GM18867 (cell line): Measurements from ENCODE around the gene PKLR.

ENCODE experiments used
- ATAC-seq: cut with Tn5 transposase; IDR thresholded peaks from one replicate; pipeline ENCODE4 v1.9.1; 2021; ENCODE audit warnings: mild to moderate bottlenecking, moderate library complexity; ENCODE audit not compliant: unreplicated experiment

The PKLR gene

DNA sequence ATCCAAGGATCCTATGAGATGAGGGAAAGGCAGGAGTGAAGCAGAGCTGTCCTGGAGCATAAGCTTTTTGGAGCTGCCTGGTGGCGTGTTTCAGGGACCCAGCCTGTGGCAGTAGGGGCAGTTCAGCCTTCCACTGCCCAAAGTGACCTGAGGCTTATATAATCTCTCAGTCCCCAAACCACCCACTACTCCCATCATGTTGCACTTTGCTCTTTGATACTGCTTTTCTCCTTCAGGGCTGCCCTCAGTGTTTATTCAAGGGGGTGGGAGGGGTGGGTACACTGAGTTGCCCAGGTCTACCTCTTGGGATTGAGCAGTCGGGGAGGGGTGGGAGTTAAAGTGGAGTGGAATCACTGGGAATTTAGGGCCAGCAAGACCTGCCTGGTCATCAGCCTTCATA is 14.7 kb downstream of the PKLR start:
- no peak for ATAC-seq

DNA sequence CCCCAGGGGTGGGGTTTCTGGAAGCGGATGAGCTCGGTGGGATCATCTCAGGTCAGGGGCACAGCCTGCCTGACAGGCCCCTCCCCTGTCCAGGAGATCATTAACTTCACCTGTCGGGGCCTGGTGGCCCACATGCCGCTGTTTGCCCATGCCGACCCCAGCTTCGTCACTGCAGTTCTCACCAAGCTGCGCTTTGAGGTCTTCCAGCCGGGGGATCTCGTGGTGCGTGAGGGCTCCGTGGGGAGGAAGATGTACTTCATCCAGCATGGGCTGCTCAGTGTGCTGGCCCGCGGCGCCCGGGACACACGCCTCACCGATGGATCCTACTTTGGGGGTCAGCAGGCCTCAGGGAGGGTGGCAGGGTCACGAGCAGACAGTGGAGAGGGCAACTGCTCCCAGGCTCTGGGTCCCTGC is 15.6 kb downstream of the PKLR start:
- ATAC-seq = no peak

DNA sequence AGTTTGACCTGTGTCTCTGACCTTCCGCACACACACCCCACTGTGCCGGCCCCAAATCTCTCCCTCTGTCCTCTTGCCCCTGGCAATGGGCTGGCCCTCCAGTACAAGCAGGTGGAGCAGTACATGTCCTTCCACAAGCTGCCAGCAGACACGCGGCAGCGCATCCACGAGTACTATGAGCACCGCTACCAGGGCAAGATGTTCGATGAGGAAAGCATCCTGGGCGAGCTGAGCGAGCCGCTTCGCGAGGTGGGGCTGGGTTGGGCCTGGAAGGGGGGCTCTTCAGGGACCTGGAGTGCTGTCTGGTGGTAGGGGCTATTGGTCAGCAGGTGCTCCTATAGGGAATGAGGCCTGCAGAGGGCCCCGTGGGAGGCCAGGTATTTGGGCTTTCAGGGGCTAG is 16.2 kb downstream of the PKLR start:
- no peak for ATAC-seq

DNA sequence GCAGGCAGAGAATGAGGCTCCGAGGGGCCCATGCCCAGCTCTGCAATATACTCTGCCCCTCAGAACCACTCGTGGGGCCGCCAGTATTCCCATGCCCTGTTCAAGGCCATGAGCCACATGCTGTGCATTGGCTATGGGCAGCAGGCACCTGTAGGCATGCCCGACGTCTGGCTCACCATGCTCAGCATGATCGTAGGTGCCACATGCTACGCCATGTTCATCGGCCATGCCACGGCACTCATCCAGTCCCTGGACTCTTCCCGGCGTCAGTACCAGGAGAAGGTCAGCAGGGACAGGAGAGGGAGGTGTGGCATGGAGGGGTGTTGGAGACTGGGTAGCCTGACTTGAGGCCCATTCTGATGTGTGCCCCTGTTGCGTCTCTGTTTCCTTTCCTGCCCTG is 16.8 kb downstream of the PKLR start:
- no peak for ATAC-seq

DNA sequence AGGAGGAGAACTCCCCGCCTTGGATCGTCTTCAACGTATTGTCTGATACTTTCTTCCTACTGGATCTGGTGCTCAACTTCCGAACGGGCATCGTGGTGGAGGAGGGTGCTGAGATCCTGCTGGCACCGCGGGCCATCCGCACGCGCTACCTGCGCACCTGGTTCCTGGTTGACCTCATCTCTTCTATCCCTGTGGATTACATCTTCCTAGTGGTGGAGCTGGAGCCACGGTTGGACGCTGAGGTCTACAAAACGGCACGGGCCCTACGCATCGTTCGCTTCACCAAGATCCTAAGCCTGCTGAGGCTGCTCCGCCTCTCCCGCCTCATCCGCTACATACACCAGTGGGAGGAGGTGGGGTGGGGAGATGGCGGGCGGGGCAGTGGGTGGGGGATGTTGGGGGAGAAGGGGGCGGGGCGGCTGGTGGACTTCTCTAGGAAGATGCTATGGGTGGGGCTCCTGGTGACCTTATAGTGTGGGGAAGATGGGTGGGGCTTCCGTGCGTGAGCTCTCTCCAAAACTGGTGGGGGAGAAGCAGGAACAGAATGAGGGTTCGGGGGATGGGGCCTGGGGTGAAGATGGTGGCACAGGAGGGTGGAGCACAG is 18.6 kb downstream of the PKLR start:
- no peak for ATAC-seq

DNA sequence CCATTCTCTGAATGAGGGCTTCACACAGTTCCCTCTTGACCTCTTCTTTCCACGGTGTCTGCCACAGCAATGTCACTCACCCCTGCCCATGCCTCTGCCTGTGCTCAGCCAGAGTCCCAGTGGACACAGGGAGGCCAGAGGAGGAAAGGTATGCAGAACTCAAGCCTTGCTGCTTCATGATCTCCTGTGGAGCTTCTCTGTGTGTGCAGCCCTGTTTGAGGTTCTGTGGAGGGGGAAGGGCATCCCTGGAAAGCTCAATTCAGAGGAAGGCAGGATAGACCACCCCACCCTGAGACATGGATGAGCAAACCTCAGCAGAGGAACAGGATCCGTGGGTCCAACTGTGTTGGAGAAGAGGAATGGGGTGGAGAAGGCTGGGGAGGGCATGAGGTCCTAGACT is 22.0 kb downstream of the PKLR start:
- no peak for ATAC-seq

DNA sequence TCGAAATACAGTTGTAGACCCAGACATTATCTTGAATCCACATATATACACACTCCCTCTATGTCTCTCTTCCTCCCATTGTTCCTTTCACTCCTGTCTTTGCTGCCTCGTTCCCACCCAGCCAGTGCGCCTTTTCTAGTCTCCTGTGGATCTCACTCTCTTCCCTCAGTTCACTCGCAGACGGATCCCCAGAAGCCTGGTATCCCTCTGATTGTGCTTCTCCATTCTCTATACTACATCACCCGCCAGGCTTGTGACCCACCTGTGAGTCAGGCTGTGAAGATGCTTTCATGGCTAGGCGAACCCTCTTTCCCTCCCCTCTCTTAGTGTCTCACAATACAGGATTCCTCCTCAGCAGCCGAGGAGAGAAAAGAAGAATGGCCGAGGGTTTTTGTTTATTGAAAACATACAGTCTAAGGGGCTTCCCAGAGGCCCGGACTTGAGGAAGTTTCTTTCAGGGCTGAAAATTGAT is 22.5 kb downstream of the PKLR start:
- ATAC-seq = no peak

DNA sequence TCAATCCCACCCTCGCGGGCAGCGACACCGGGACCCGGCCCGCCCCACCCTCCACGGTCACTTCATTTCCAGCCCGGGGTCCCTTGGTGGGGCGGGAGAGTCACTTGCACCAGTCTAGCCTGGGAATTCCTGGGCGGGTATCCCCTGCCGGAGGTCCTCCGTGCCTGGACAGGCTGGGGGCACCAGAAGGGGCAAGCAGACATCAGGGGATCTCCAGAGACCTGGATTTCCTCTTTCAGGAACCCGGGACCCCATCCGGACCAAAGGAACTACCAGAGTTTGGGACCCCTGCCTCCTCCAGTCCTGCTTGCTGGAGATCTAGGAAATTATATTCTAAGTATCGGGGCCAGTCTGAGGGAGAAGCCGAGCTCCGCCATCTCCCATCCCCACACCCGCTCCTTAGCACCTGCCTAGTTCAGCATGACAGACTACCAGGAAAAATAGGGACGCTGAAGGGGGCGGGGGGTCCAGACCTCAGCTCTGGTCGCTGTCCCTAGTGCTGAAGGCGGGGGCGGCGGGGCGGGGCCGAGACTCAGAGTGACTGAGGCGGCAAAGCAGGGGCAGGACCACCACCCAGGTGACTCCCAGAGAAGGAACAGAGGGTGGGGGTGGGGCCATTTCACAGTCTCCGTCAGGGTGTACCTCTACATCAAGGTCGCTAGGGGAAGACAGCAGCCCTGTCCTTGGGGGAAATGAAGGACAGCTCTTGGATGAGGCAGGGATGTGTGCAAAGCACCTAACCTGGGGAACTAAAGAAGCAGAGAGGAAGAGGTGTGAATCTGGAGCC is 23.1 kb downstream of the PKLR start:
- no peak for ATAC-seq

DNA sequence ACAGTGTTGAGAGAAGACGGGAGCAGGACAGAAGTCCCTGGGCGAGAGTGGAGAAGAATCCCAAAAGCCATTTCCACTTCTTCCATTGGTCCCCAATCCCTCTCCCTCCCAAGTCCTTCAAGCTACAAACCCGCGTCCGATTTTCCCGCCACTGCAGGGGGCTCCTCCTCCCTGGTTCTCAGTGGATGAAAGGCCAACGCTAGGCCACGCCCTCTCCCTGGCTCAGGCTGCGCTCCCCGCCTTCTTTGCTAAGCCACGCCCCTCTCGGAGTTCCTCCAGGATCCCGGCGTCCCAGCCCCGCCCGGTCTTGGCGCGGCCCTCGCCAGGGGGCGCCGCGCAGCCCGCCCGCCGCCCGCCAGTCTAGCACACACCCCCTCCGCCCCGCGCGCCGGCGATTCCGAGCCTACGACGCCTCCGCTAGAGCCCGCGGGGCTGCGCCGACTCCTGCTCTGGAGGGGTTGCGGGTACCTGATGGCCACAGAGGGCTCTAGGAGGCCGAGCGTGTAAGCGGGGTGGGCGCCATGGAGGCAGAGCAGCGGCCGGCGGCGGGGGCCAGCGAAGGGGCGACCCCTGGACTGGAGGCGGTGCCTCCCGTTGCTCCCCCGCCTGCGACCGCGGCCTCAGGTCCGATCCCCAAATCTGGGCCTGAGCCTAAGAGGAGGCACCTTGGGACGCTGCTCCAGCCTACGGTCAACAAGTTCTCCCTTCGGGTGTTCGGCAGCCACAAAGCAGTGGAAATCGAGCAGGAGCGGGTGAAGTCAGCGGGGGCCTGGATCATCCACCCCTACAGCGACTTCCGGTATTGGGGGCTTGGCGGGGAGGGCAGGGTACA is 24.0 kb downstream of the PKLR start, which contains the start of gene HCN3:
HCN3 (plus strand) TSS at position 394 of the 832 bp plus-strand sequence; CDS start at position 522, 128 bp downstream.
- ATAC-seq = peak; percentile 62

DNA sequence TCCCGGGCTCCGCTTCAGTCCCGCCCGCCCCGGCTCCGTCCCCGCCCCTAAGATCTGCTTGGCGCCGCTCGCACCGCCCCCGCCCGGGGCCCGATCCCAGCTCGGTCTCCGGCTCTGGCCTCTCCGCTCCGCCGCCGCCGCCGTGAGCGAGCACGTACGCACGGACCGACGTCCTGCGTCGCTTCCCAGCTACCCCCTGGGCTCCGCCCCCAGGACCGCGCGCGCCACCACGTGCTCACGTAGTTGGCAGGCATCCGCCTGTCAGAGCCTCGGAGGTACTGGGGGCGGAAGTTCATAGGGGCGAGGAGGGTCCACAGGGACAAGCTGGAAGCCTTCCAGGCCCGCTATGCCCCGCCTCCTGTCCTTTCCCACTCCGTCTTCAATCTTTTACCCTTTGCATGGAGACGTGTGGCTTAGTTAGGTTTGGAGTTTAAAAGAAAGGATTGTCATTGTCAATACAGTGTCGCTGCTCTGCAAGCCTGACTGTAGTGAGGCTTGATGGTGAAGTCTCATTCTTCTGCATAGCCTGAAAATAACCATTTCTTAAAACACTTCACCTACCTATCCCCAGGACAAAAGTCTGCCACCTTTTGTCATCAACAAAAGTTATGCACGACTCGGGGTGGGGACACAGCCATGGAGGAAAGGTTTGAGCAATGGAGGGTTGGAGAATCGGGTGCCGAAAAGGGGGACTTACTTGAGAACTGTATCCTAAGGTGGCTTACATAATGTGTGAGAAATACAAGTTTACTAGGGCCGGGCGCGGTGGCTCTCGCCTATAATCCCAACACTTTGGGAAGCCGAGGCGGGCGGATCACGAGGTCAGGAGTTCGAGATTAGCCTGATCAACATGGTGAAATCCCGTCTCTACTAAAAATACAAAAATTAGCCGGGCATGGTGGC is 27.6 kb downstream of the PKLR start, which contains the start of gene CLK2:
CLK2 (minus strand) TSS at position 162 of the 903 bp plus-strand sequence. CDS start 2,527 bp downstream, outside the sequence.
- ATAC-seq = peak; percentile 77

DNA sequence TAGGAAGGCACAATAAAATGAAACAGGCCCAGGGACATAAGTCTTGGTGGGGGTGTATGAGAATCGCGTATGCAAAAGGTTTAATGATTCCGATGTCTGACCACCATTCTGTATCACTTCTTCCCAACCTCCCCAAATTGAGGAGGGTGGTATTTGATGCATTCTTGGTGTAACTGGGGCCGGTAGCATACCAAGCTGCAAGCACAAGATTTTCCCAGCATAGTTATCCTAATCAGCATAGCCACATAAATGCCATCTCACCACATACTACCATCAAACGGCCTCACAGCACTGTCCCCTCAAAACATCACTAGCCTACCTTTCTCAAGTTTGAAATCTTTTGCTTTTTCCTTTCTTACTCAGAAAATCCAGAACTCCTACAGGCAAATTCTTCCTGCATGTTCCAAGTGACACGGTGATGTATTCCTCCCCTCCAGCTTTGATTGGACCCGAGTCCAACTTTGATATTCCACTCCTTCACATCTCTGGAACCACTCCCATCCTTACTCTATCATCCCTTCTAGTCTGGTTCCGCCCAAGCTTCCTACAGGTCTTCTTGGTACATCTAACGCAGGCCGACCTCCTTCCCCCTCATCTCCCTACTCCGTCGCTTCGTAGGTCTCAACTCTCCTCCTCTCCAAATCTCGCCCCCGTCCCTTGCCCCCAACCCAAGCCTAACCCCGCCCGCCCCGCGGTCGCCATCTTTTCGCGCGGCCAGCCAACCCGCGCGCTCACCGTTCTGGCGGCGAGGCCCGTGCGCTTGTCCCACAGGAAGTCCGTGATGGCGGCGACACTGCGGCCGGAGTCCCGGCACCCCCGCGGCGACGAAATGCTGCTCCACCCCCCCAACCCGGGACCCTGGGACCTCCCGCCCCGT is 28.5 kb downstream of the PKLR start:
- peak; percentile 22 for ATAC-seq

DNA sequence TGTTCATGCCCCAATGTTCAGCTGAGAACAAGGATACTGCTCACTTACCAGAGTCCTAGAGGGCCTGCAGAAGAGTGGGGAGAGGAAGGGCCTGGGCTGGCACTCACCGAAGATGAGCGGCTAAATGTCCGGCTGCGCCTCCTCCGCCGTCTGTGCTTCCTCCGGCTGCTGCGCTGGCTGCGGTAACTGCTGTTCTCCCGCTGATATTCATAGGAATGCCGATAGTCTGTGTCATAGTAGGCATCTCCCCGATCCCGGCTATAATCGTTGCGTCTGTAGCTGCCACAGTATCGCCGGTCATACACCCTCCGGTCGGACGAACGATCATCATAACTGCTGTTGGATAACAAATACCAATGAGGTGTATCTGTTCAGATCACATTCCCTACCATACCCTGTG is 31.9 kb downstream of the PKLR start:
- no peak for ATAC-seq

DNA sequence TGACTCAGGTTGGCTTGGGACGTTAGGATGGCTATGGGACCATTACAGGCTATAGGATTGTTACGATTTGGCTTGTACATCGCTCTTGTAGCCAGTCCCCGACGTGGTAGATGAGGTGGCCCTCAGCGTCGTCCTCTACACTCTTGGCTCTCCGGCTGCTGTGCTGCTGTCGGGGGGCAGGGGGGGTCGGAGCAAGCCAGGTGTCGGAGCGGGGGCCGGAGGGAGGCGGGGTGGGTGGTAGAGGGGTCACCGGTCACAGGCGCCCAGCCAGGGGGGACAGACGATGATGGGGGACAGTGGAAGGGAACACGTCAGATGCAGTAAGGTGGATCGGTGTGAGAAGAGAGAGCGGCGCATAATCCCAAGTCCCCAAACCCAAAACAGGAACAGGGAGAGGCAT is 32.6 kb downstream of the PKLR start:
- no peak for ATAC-seq

DNA sequence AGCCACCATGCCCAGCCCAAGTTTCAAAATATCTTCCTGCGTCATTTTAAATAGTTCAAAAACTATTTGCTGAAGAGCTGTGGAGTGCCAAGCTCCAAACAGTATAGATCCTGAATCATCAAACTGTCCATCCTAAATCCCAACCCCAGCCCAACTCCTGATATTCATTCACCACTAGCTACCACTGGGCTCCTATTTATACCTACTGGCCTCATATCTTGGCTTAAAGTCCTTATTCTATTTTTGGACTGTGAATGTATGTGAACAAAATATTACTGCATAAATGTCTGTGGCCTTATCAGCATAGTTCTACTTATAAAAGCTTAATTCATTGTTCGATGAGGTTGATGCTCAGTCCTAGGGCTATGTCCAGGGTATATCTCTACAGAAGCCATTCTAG is 33.9 kb downstream of the PKLR start:
- no peak for ATAC-seq

DNA sequence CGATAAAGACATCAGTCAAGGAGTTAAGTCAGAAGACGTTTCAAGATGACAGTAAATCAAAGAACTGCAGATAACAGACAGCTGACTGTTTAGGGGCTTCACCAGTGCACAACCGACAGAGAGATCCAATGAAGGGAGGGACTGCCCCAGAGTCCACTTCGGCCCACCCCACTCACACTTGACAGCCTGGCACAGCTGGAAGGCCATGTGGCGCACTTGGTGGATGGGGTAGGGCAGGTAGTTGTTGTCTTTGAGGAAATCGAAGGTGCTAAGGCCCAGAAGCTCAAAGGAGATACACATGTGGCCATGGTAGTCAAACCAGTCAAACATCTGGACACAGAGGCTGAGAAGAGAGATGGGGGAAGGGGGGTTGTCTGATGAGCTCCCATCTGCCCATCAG is 34.7 kb downstream of the PKLR start:
- no peak for ATAC-seq

DNA sequence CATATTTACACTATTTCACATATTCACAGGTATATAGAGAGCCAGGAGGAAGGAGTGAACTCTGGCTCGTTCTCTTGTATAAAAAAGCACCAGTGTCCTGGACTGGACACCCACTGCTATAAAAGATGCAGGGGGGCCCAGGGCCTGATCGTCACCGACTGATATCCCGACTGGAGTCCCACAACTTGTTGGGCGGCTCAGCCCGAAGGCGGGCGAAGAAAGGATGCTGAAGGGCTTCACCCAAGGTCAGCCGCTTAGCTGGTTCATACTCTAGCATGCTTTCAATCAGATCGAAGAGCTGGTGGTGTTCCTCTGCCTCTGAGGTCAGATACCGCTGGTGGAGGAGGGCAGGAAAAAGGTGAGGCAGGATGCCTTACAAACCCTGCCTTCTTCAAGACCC is 38.2 kb downstream of the PKLR start:
- no peak for ATAC-seq

DNA sequence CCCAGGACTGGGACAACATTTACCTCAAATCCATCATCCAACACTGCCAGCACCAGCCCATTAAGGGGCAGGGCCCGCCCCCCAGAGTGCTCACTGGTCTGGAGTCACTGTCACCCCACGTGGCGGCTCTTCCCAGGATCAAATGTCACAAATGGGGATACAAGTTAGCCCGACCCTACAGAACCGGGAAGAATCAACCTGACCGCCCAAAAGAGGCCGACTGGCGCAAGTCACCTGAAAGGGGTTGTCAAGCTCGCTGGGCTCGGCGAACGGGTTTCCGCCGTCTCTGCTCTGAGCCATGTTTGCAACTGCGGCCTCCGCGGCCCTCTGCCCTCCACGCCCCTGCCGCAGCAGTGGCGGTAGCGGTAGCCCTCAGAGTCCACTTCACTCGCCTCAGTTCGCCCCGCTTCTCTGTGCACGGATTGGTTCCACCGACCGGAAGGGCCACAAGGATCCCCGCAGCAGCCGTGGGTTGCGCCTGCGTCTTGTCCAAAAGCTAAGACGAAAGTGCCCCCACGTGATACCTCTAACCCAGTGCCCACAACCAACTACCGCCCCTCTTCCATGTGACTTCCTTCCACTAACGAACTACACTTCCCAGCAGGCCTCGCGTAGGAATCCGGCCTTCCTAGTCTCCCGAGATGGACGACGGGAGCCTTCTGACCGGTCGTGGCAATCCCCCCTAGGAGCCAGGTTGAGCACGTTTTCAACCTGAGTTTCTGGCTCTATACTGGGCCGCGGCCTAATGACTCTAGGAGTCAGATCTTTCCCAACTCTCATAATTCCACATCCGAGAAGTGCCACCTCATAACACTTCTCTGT is 39.2 kb downstream of the PKLR start, which contains the start of gene SCAMP3:
SCAMP3 (minus strand) TSS at position 509 of the 822 bp plus-strand sequence; CDS start at position 300, 209 bp downstream.
- ATAC-seq = peak; percentile 88

DNA sequence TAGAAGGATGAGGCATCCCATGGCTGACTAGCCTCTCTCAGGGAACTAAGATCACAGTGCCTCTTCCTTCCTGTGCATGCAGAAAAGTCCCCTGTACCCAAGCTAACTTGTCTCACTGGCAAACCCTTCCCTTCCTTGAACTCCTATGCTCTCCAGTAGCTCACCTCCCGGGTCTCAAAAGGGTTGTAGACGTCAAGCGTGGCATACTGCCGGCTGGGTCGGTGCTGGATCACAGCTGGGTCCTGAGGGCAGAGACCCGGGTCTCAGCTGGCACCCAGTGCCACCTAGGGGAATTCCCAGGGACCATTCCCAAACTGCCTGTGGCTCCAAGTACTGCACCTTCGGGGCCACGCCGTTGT is 39.8 kb downstream of the PKLR start:
- ATAC-seq = peak; percentile 6
